ENCODE measurements around the gene CCL22.
"Not testable (repeated sequence)": the region's sequence is repeated elsewhere in the genome, so short reads cannot be mapped to it uniquely, and the experiment has no call there.

CCL22 gene, protein sequence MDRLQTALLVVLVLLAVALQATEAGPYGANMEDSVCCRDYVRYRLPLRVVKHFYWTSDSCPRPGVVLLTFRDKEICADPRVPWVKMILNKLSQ

DNA sequence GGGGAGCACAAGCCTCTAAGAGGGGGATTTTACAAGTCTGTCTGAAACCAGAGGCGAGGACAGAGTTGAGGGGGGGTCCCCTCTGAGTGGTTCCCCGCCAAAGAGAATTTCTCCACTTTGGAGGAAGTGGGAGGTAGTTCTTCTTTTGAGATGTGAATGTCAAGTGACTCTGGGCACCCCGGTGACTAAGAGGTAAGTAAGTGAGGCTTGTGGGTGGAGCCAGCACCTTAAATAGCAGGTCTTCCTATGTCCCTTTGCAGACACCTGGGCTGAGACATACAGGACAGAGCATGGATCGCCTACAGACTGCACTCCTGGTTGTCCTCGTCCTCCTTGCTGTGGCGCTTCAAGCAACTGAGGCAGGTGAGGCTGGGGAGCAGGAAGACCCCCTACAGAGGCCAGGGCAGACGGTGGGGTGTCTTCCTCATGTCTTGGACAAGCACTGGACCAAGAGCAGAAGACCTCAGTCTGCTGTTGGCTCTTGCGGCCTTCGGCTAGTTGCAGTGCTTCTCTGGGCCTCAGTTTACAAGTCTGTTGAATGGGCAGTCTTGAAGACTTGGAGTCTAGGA lies at the start of gene CCL22:
CCL22 (plus strand) TSS at position 257 of the 569 bp plus-strand sequence; CDS start at position 291, 34 bp downstream.
- DNase-seq = no peak

GRCh38 chr16:57310801-57311200 lies 47.8 kb upstream of the CCL22 start:
- no peak for DNase-seq
- in situ Hi-C loops (cut with HindIII; ENCODE audit: low pct_ligation_motif_present, low pct_unique_long_range_greater_than_20kb, low sequenced_read_pairs) = no loop called here

More for the DNA sequence above, at the start of gene CCL22:
- in situ Hi-C loops (cut with HindIII; ENCODE audit: low pct_ligation_motif_present, low pct_unique_long_range_greater_than_20kb, low sequenced_read_pairs) = no loop called here

- DNase-seq = no peak
- in situ Hi-C loops (cut with HindIII; ENCODE audit: low pct_ligation_motif_present, low pct_unique_long_range_greater_than_20kb, low sequenced_read_pairs) = no loop called here
These were observed 45.1 kb upstream of the CCL22 start for GRCh38 chr16:57313509-57313908.

DNA sequence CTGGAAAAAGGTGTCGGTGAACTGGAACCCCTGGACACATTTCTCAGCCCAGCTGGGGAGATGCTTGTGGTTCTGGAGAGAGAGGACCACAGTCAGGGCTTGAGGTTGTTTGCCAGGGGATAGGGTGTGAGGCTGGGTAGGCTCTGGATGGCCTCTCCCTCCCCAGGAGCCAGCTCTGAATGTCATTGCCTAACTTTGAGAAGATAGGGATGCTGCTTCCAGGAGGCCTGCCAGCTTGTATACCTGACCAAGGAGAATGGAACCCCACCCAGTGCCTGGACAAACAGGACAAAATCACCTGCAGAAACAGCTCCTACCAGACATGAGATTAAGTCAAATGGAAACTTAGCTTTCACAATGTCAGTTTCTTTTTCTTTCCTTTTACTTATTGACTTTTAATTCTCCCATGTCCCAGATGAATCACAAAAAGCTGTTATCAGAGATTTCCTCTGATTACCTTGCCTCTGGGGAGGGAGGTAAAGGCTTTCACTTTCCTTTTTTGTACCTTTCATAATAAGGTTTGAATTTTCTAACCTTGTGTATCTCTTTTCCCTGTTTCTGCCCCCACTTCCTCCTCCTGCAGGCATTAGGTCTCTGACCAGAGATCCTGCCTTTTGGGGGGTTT lies 44.3 kb upstream of the CCL22 start:
- in situ Hi-C loops (cut with HindIII; ENCODE audit: low pct_ligation_motif_present, low pct_unique_long_range_greater_than_20kb, low sequenced_read_pairs) = no loop called here

DNA sequence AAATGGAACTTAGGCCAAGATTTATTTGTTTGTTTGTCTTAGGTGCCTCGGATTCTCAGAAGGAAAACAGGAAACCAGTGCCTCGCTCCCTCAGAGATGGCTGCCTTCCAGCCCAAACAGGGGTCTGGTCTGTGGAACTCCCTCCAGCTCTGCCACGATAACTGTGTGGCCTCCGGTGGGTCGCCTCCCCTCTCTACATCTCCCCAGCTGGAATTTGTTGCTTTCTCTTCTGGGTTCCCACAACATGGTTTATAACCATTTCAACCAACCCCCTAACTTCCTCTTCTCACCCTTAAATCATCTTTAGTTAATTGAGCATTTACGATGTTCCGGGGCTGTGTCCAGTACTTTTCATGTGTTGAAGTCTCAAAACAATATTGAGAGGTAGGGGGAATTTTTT lies 43.2 kb upstream of the CCL22 start:
- in situ Hi-C loops (cut with HindIII; ENCODE audit: low pct_ligation_motif_present, low pct_unique_long_range_greater_than_20kb, low sequenced_read_pairs) = no loop called here
- no peak for DNase-seq

More for the DNA sequence above, 44.3 kb upstream of the CCL22 start:
- no peak for DNase-seq

DNA sequence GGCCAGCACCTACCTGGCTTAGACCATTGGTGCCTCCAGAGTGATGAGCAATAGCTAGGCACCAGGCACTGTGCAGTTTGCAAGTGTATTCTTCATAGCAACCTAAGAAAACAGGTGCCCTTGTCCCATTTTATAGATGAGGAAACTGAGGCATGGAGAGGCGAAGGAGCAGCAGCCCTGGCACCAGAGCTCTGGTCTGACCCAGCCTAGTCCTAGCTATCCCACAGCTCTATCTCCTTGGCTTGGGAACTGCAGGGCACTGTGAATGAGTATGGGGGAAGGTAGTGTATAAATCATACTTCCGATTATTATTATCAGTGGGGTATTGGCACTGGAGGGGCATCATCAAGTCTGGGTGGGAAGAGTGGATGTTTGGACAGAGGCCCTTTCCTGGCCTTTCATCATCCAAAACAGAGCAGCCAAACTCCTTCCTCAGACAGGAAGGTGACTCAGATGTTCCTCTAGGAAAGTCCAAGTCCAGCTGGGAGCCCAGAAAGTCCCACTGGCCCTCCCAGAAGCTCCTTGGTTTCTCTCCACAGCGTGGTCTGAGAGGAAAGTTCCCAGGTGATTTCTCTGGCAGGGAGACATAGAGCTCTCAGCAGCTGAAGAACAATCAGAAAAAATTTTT lies 42.1 kb upstream of the CCL22 start:
- peak; percentile 83 for DNase-seq
- in situ Hi-C loops (cut with HindIII; ENCODE audit: low pct_ligation_motif_present, low pct_unique_long_range_greater_than_20kb, low sequenced_read_pairs) = no loop called here

DNA sequence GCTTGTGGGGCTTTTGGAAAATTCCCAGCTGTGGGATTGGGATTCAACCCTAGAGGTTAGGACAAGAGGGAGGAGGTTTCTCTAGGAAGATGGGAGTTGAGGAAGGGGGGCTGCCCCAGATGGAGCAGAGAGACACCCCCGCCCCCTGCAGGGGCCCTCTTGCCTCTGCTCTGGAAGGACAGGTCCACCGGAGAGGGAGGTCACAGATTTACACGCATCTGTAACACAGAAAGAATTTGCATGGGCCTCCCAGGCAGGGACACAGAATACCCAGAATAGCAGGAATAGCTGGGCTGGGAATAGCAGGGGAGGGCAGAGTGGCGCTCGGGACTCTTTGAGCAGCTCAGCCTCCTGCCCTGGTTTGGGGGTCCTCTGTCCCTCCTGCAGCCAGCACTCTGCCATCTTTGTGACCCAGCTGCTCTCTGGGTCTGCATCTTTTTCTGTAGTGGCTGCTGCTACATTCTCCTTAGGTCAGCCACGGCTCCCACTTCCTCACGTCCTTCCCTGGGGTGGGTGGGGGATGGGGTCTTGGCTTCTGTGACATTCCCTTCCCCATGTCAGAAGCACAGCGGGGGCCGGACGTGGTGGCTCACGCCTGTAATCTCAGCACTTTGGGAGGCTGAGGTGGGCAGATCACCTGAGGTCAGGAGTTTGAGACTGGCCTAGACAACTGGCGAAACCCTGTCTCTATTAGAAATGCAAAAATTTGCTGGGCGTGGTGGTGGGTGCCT lies 40.2 kb upstream of the CCL22 start:
- no peak for DNase-seq
- in situ Hi-C loops (cut with HindIII; ENCODE audit: low pct_ligation_motif_present, low pct_unique_long_range_greater_than_20kb, low sequenced_read_pairs) = no loop called here

DNA sequence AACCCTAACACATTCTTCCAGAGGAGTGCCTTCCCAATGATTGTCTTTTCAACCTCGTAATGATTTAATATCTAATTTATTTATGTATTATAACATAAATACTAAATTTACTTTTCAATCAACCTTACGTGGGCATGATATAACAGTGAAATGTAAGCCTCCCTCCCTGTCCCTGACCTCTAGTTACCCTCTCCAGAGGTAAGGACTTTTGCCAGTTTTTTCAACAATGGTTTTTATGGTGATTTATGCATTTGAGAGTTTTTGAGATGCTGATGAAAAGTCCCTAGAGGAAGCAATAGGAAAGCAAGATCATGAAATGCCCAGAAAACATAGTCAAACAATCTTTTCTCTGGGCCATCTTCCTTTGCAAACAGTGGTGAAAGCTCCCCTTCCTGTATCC lies 38.9 kb upstream of the CCL22 start:
- in situ Hi-C loops (cut with HindIII; ENCODE audit: low pct_ligation_motif_present, low pct_unique_long_range_greater_than_20kb, low sequenced_read_pairs) = no loop called here
- no peak for DNase-seq

- in situ Hi-C loops (cut with HindIII; ENCODE audit: low pct_ligation_motif_present, low pct_unique_long_range_greater_than_20kb, low sequenced_read_pairs) = no loop called here
- DNase-seq = no peak
These were observed 33.8 kb upstream of the CCL22 start for GRCh38 chr16:57324749-57325148.

DNA sequence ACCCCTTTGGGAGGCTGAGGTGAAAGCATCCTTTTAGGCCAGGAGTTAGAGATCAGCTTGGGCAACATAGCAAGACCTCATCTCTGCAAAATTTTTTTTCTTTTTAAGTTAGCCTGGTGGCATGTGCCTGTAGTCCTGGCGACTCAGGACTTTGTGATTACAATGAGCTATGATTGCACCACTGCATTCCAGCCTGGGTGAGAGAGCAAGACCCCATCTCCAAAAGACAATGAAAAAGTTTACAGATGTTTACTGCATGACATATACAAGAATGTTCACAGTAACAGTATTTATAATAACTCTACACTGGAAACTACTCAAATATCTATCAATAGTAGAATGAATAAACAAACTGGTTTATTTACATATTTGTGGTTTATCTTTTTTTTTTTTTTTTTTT lies 33.1 kb upstream of the CCL22 start:
- in situ Hi-C loops (cut with HindIII; ENCODE audit: low pct_ligation_motif_present, low pct_unique_long_range_greater_than_20kb, low sequenced_read_pairs) = no loop called here
- DNase-seq = no peak

DNA sequence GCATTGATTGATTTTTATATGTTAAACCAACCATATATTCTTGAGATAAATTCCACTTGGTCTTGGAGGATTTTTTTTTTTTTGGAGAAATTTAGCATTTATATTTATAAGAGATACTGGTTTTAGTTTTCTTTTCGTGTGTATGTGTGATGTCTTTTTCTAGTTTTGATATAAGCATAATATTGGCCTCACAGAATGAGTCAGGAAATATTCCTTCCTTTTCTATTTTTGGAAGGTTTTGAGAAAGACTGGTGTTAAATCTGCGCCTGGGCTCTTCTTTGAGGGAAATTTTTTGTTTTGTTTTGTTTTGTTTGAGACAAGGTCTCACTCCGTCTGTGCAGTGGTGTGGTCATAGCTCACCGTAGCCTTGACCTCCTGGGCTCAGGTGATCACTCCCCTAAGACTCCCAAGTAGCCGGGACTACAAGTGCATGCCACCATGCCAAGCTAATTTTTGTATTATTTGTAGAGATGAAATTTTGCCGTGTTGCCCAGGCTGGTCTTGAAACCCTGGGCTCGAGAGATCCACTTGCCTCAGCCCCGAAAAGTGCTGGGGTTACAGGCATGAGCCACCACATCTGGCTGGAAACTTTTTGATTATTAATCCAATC lies 28.8 kb upstream of the CCL22 start:
- in situ Hi-C loops (cut with HindIII; ENCODE audit: low pct_ligation_motif_present, low pct_unique_long_range_greater_than_20kb, low sequenced_read_pairs) = no loop called here
- DNase-seq = no peak

- in situ Hi-C loops (cut with HindIII; ENCODE audit: low pct_ligation_motif_present, low pct_unique_long_range_greater_than_20kb, low sequenced_read_pairs) = no loop called here
- DNase-seq = no peak
These were observed 27.2 kb upstream of the CCL22 start for GRCh38 chr16:57331355-57331754.

GRCh38 chr16:57333402-57333801 lies 25.2 kb upstream of the CCL22 start:
- in situ Hi-C loops (cut with HindIII; ENCODE audit: low pct_ligation_motif_present, low pct_unique_long_range_greater_than_20kb, low sequenced_read_pairs) = no loop called here
- DNase-seq = no peak

- DNase-seq = no peak
- in situ Hi-C loops (cut with HindIII; ENCODE audit: low pct_ligation_motif_present, low pct_unique_long_range_greater_than_20kb, low sequenced_read_pairs) = no loop called here
These were observed 23.2 kb upstream of the CCL22 start for GRCh38 chr16:57335366-57335765.

- in situ Hi-C loops (cut with HindIII; ENCODE audit: low pct_ligation_motif_present, low pct_unique_long_range_greater_than_20kb, low sequenced_read_pairs) = no loop called here
- no peak for DNase-seq
These were observed 17.5 kb upstream of the CCL22 start for GRCh38 chr16:57341062-57341440.

DNA sequence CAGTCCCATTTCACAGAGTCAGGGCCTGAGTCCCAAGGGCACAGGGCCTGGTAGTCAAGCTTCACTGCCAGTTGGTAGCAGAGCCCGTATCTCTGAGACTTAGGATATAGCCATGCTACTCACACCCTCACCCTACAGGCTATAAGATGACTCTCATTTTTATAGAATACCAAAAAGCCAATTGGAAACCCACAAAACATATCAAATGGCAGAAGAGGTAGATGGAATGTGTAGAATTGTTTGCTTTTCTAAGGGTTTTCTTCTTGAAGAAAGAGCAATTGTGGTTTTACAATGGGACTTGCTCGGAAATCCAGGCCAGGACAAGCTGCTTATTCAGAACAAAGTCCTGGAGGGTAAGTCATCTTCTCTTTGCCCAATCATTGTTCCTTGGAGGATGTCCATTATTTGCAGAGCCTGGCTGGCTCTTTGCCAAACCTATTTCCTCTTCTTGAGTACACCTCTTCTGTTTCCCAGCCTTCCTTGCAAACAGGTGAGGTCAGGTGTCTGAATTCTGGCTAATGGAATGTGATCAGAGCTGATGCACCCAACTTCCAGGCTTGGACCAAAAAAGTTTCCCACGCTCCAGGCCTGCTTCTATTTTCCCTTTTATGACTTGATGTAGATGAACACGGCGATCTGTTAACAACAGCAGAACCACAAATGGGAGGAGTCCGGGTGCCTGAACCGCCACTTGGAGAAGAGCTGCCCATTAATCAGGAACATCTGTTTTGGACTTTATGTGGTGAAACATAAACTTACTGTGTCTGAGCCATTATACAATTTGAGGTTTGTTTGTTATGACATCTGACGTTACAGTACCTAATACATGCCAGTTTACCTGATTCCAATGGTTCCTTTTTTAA lies 16.9 kb upstream of the CCL22 start:
- in situ Hi-C loops (cut with HindIII; ENCODE audit: low pct_ligation_motif_present, low pct_unique_long_range_greater_than_20kb, low sequenced_read_pairs) = no loop called here
- no peak for DNase-seq

DNA sequence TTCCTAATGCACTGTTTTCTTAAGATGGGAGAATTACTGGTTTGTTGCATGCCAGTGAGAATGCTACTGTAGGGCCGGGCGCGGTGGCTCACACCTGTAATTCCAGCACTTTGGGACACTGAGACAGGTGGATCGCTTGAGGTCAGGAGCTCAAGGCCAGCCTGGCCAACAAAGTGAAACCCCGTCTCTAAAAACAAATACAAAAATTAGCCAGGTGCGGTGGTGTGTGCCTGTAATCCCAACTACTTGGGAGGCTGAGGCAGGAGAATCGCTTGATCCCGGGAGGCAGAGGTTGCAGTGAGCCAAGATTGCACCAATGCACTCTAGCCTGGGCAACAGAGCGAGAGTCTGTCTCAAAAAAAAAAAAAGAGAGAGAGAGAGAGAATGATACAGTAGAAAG lies 16.0 kb upstream of the CCL22 start:
- DNase-seq; in situ Hi-C loops (cut with HindIII; ENCODE audit: low pct_ligation_motif_present, low pct_unique_long_range_greater_than_20kb, low sequenced_read_pairs): not testable (repeated sequence)

DNA sequence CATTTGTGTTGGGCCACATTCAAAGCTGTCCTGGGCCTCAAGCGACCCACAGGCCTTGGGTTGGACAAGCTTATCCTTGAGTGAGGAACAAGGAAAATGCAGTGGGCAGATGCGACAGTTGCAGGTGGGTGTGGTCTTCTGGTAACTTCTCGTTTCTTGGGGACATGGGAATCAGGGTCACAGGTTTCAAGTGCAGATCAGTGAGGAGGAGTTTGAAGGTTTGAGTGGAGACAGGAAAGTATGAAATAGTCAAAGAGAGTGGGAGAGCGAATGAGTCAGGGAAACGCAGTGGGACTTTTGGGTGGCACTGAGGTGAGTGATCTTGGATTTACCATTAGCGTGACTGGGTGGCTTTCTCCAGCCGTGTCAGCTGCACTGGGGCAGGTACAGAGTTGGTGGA lies 15.4 kb upstream of the CCL22 start:
- no peak for DNase-seq
- in situ Hi-C loops (cut with HindIII; ENCODE audit: low pct_ligation_motif_present, low pct_unique_long_range_greater_than_20kb, low sequenced_read_pairs) = no loop called here

Measured in ACHN (cell line).